ENCODE measurements around the gene CALY.

The CALY gene

GRCh38 chr10:133276435-133277201 lies 60.1 kb downstream of the CALY start, which contains the start of gene ADAM8:
TSS of gene ADAM8 (minus strand) at chr10:133276868. CDS start at chr10:133276817, 51 bp downstream.
- no peak for TF ChIP-seq CTCF (IDR thresholded peaks at IDR 0.05; ENCODE audit: low read length, missing control alignments)
- no peak within 1 kb of the TSS for H3K4me3 ChIP-seq (replicated peaks; ENCODE audit: low read depth, low read length)
- DNase-seq (ENCODE audit: low read depth): no peak

- no peak for TF ChIP-seq CTCF (IDR thresholded peaks at IDR 0.05; ENCODE audit: low read length, missing control alignments)
- no peak overlapping the region for H3K4me3 ChIP-seq (replicated peaks; ENCODE audit: low read depth, low read length)
- no peak for DNase-seq (ENCODE audit: low read depth)
Measured at GRCh38 chr10:133276100-133276434, 60.6 kb downstream of the CALY start.

GRCh38 chr10:133275684-133276092 lies 61.0 kb downstream of the CALY start:
- DNase-seq (ENCODE audit: low read depth): no peak
- no peak overlapping the region for H3K4me3 ChIP-seq (replicated peaks; ENCODE audit: low read depth, low read length)
- no peak for TF ChIP-seq CTCF (IDR thresholded peaks at IDR 0.05; ENCODE audit: low read length, missing control alignments)

GRCh38 chr10:133274751-133275683 lies 61.7 kb downstream of the CALY start:
- peak; percentile 1 for TF ChIP-seq CTCF (IDR thresholded peaks at IDR 0.05; ENCODE audit: low read length, missing control alignments)
- H3K4me3 ChIP-seq (replicated peaks; ENCODE audit: low read depth, low read length): no peak overlapping the region
- DNase-seq (ENCODE audit: low read depth): no peak

All from fibroblast of pulmonary artery (primary cell).